ENCODE results near the gene C17orf107.
"Not testable (repeated sequence)": the region's sequence is repeated elsewhere in the genome, so short reads cannot be mapped to it uniquely, and the experiment has no call there.

C17orf107 gene

DNA sequence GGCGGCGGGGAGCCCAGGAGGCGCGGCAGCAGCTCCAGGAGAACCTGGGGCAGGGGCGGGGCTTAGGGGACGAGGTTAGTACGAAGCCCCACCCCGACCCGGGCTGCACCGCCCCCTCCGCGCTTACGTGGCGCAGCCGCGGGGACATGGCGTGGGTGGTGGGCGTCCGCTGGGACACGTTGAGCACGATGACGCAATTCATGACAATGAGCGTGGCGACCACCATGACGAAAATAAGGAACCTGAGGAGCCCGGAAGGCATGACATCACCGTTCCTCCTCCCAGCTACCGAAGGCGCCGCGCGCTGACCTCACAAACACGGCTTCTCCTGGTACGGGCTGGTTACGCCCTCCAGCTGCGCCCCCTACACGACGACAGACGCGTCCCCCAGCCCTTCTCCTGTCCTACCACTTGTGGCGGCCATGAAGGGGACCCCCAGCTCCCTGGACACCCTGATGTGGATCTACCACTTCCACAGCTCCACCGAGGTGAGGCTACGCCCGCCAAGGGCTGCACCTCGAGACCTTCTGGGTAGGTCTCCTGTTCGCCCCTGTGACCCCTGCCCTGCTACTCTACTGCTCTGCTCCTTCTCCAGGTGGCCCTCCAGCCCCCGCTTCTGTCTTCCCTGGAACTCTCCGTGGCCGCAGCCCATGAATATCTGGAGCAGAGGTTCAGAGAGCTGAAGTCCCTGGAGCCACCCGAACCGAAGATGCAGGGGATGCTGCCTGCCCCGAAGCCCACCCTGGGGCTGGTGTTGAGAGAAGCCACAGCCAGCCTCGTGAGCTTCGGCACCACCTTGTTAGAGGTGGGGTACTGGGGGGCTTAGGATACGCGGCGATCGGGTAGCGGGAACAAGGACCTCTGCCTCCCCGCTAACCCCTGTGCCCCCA lies at the start of gene C17orf107:
TSS of gene C17orf107 (plus strand) at position 196 of the 890 bp plus-strand sequence. CDS start at position 423, 227 bp downstream.
- peak; percentile 81 for DNase-seq

DNA sequence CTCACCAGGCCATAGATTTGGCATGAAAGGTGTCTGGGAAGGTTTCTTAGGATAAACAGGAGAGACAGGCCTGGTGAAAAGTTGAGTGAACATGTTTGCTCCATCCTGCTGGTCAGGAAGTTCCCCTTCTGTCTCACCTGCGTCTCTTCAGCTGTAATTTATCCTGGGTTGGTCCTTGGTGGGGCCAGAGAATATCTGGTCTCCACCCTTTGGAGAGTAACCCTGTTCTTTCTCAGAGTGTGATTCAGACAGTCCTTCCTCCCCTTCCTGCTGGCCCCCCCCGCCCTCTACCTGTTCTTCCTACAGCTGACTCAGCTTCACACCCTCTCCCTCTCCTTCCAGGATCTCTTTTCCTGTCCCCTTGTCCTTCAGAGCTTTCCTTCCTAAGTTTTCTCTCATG lies 49.1 kb upstream of the C17orf107 start:
- no peak for DNase-seq

DNA sequence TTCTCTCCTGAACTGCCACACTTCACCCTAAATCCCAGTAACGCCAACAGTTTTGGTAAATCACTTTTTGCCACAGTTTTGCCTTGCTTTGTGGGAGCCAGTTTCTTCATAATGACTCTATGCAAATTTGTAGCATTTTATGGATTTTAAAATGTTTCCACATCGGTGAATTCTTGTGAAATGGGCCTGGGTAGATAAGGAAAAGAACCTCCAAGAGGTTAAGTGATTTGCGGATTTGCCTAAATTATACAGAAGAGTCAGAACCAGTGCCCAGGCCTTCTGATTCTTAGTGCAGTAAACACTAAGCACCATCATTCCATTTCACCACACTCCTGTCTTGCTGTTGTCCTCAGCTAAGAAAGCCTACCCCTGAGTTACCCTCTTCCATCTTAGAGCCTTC lies 48.3 kb upstream of the C17orf107 start:
- no peak for DNase-seq

DNA sequence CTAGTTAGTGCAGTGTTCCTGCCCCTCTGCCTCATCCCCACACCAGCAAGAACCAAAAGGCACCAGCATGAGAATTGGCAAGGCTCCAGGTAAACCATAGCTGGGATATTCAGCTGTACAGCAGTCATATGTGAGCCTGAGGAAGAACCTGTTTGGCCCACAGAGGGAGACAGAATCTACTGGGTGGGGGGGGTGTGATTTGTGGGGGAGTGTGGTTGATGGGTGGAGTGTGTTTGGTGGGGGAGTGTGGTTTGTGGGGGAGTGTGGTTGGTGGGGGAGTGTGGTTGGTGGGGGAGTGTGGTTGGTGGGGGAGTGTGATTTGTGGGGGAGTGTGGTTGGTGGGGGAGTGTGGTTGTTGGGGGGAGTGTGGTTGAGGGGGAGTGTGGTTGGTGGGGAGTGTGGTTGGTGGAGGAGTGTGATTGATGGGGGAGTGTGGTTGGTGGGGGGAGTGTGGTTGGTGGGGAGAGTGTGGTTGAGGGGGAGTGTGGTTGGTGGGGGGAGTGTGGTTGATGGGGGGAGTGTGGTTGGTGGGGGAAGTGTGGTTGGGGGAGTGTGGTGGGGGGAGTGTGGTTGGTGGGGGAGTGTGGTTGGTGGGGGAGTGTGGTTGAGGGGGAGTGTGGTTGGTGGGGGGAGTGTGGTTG lies 46.6 kb upstream of the C17orf107 start:
- DNase-seq = no peak

DNA sequence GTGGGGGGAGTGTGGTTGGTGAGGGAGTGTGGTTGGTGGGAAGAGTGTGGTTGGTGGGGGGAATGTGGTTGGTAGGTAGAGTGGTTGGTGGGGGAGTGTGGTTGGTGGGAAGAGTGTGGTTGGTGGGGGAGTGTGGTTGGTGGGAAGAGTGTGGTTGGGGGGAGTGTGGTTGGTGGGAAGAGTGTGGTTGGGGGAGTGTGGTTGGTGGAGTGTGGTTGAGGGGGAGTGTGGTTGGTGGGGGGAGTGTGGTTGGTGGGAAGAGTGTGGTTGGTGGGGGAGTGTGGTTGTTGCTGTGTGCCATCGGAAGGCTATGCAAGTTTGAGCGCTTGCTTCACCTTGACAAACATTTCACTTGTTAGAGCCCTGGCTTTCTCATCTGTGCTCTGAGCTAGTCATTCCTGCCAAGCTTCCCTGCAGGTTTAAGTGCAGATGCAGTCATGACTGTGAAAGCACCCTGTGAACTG lies 46.1 kb upstream of the C17orf107 start:
- no peak for DNase-seq

DNA sequence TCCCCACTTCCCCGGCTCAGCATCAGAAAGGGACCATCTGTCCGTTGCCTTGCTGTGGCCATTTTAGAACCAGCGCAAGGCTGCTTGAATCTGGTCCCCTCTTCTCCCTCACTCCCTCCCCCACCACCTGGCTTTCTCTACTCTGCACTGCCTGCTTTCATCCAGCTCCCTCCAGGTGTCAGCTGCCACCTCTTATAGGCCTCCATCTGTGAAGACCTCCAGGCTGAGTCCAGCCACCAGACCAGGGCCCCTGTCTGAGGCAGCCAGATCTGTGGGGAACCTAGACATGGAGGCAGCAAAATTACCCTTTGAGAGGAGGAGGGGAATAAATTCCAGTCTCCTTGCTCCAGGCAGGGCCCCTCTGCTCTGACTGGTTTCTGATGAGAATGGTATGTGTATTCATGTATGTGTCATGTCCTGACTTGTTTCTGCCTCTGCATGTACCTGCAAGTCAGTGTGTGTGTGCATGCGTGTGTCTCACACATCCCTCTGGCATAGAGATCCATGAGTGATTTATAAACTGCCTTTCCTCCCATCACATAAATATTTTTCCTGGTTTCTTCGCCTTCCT lies 45.1 kb upstream of the C17orf107 start:
- no peak for DNase-seq

DNA sequence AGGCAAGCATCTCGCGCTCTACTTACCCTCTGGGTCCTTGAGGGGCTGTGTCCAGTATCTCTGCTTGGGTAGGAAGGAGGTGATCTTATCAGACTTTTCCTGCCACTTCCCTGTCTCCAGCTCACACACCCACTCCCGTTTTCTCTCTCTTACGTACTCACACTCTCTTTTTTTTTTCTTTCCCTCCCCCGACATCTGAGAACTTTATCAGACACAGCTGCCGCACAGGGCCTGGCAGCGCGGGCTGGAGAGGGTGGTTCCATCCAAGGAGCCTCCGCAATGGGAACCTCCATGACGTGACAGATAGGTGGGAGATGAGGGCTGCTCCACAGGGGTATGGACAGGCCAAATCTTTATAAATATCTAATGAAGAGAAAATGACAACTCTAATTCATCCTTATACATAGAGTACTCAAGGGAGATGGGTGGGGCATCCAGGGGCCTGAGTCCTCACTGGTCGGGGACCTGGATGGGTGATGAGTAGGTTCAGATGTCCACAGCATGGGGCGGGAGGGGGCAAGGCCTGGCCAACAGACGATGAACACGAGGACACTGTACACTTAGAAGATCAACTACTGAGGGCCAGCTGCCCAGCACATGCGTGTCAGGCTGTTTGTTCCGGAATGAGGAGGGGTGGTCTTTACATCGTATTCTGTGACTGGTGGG lies 42.9 kb upstream of the C17orf107 start:
- no peak for DNase-seq

DNA sequence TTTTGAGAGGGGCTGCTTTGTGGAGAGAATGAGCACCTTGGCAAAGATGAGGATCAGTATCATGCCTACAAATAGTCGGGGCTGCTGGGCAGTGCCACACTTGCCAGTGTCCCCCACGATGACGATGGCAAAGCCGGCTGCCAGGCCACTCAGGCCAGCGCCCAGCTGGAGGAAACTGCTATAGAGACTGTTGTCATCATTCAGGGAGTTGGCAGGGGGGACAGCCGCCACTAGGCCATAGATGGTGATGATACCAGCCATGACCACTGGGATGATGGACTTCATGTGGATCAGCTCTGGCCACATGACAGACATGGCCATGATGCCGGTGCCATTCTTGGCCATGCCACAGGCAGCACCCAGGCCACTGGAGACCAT lies 42.4 kb upstream of the C17orf107 start:
- no peak for DNase-seq

DNA sequence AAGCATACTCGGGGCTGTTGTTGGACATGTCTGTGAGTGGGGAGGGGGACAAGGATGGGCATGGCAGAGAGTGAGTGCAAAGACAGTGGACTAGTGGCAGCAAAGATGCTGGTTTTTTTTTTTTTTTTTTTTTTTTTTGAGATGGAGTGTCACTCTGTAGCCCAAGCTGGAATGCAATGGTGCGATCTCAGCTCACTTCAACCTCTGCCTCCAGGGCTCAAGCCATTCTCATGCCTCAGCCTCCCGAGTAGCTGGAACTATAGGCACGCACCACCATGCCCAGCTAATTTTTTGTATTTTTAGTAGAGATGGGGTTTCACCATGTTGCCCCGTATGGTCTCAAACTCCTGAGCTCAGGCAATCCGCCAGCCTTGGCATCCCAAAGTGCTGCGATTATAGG lies 42.0 kb upstream of the C17orf107 start:
- not testable (repeated sequence) for DNase-seq

DNA sequence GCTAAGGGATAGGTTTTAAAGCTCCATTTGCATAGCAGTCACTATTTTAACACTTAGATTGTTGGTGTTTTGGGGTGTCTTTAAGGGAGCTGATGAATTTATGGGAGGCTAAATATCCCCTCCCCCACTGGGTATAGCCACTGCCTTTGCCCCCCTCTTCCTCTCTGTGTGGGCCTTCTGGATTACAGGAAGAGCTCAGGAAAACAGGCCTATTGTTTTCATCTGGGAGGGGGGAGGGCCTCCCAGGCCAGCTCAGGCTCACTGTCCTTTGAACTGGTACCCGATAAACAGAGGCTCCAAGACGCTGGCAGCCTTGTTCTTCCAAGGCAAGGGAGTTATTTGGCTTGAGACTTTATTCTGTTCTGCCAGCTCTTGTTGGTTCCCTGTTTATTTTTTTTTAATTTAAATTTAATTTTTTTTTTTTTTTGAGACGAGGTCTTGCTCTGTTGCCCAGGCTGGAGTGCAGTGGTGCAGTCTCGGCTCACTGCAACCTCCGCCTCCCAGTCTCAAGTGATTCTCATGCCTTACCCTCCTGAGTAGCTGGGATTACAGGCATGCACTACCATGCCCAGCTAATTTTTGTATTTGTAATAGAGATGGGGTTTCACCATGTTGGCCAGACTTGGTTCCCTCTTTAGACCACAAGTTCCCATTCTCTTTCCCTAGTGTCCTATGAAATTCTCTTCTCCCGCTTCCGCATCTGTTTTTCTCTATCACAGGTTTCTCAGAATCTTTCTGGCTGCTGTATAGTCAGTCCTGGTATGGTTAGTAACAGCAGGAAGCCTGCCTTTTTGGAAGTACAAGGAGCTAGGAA lies 41.1 kb upstream of the C17orf107 start:
- no peak for DNase-seq

DNA sequence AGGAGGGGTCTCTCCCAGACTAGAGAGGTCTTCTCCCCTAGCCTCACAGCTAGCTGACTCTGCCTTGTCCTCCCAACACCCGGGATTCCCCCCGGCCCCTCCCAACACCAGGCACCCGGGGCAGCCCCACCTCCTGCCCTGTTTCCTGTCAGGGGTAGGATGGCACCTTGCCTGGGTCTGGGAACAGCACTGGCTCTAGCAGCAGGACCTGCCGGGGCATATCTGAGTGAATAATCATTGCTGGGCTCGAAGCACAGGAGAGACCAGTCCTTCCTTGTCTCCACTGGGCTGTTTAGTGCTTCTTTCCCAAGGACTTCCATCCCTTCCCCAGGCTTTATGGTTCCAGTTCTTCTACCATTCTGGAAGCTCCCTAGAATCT lies 40.5 kb upstream of the C17orf107 start:
- no peak for DNase-seq

DNA sequence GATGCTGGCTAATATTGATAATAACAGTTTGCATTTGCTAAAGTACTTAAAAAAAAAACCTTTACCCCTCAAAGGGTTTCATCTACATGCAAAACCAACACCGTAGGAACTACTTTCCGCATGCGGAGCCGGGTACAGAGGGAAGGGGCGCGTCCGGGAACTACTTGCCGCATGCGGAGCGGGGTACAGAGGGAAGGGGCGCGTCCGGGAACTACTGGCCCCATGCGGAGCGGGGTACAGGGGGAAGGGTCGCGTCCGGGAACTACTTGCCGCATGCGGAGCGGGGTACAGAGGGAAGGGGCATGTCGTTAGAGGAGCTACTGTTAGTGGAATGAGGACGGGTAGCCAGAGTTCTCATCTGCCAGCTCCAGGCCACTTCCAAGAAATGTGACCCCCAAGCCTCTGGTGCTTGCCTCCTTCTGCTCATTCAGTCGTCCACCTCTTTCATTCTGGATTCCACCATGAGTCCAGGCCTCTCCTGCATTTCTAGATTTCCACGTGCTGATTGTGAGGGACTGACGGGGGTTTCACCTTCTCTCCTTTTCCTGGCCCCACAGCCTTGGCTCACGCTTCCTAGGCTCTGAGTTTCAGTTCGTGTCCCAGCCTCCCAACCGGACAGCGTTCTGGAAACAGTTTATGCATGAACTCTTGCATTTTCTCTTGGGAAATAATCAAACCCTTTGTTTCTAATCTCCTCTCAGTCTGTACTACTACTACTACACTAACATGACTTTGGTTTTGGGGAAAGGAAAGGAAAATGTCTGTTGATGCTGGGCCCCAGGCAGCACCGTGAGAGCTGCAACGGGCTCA lies 39.3 kb upstream of the C17orf107 start:
- DNase-seq = no peak

DNA sequence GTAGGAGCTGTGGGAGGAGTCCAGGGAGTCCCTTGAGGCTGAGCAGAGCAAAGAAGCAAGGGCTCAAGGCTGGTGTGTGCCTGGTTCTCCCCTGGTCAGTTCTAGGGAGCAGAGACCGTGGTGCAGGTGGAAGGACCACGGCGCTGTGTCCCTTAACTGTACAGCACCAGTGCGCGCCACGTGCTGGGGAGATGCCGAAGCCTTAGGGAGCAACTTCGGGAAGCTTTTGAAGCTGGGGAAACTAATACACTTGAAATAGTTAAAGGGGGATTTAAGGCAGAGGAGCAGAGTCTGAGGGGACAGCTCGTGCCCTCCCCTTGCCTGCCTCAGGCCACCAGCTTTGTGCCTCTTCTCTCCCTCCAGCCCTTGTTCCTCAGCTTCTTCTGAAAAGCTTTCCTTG lies 38.7 kb upstream of the C17orf107 start:
- DNase-seq = no peak

DNA sequence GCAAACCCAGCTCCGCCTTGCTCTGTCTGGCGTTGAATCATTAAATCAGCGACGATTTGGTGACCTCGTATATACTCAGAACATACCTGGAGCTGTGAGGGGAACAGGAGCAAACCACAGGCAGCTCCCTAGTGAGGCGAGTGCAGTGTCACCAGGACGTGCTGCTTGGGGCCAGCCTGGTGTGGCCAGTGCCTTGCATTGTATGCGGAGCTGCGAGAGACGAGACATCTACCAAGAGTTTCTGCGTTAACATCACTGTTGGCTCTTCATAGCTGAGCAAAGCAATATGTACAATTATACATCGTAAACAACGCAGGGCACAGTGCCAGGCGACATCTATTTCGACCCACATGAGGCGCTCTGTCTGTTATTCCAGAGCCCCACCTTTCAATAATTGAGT lies 38.3 kb upstream of the C17orf107 start:
- no peak for DNase-seq

DNA sequence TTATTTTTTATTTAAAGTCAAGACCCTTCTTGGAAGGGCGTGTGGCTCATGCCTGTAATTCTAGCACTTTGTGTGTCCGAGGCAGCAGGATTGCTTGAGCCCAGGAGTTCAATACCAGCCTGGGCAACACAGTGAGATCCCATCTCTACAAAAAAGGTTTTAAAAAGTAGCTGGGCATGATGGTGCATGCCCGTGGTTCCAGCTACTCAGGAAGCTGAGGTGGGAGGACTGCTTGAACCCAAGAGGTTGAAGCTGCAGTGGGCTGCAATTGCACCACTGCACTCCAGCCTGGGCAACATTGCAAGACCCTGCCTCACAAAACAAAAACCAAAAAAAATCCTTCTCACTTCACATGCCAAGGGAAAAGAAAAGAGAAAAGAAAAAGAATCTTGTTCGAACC lies 36.6 kb upstream of the C17orf107 start:
- no peak for DNase-seq

DNA sequence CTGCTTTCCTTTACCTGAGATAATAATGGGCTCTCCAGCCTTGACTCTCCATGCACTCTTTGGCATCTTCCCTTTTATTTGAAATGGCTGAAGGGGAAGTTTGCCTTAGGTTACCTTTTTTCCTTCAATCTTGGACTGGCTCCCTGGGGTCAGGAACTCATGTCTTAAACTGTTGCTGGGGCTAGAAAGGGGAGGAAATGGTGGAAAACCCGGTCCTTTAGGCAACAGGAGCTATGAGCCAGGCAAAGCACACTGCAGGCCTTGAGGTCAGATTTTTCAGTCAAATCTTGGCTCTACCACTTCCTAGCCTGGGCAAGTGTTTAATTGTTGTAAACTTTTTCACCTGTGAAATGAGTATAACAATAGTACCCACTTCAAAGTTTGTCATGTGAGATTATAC lies 36.0 kb upstream of the C17orf107 start:
- DNase-seq = no peak

DNA sequence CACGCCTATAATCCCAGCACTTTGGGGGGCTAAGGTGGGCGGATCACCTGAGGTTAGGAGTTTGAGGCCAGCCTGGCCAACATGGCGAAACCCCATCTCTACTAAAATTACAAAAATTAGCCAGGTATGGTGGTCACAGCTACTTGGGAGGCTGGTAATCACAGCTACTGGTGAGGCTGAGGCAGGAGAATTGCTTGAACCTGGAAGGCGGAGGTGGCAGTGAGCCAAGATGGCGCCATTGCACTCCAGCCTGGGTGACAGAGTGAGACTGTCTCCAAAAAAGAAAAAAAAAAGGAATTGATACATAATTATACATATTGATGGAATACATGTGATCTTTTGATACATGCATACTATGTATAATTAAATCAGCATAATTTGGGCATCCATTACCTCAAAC lies 31.8 kb upstream of the C17orf107 start:
- DNase-seq = not testable (repeated sequence)

DNA sequence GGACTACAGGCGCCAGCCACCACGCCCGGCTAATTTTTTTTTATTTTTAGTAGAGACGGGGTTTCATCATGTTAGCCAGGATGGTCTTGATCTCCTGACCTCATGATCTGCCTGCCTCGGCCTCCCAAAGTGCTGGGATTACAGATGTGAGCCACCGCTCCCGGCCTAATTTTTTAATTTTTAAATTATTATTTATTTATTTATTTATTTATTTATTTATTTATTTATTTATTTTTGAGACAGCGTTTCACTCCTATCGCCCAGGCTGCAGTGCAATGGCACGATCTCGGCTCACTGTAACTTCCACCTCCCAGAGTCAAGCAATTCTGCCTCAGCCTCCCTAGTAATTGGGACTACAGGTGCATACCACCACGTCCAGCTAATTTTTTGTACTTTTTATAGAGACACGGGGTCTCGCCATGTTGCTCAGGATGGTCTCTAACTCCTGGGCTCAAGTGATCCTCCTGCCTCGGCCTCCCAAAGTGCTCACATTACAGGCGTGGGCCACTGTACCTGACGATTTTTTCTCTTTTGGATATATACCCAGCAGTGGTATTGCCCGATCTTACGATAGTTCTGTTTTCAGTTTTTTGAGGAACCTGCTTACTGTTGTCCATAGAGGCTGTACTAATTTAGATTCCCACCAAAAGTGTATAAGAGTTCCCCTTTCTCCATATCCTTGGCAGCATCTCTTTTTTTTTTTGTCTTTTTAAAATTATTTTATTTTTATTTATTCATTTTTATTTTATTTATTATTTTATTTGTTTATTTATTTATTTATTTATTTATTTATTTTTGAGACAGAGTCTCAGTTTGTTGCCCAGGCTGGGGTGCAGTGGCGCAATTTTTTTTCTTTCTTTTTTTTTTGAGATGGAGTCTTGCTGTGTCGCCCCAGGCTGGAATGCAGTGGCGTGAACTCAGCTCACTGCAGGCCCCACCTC lies 30.0 kb upstream of the C17orf107 start:
- not testable (repeated sequence) for DNase-seq

DNA sequence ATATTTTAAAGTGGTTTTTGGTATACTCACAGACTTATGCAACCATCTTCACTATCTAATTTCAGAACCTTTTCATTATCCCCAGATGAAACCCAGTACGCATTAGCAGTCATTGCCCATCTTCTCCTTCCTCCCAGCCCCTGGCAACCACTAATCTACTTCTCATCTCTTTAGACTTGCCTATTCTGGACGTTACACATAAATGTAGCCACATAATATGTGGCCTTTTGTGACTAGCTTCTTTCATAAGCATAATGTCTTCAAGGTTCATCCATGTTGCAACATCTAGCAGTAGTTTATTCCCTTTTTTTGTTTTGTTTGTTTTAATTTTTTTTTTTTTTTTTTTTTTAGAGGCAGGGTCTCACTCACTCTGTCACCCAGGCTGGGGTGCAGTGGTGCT lies 28.5 kb upstream of the C17orf107 start:
- DNase-seq = no peak

DNA sequence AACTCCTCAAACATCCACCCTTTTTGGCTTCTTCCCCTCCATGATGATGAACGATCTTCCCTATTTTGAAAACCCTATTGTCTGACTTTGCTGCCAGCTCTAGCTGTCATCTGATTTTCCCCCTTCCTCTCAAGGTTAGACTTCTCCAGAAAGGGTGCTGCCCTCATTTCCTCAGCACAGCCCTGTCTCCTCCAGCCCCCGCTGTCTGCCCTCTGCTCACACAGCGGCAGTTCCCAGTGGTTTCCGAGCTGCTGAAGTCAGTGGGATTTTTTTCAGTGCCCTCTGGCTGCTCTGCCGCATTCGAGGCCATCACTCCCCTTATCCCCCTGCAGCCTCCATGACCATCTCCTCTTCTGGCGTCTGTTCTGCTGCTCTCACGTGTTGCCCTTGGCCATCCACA lies 26.6 kb upstream of the C17orf107 start:
- DNase-seq = no peak

DNA sequence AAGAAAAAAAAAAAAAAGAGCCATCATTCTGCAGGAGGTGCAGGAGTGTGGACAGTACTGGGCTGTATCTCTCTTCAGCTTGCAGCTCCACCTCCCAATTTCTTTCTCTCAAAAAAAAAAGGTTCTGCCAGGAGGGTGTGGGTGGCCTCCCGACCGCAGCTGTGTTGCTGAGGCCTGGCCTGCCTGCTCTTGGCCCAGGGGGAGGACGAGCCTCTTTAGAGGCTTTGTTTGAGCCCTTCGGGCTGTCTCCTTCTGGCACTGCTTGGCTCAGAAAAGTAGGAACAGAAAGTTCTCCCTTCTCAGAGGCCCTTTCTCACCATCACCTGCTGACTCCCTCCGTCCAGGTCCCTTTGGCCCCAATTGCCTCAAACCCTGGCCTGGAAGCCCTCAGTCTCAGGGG lies 22.2 kb upstream of the C17orf107 start:
- DNase-seq = no peak
